CD4-positive, CD25-positive, alpha-beta regulatory T cell (primary cell): ENCODE measurements around the gene ITFG1. TPM values are rescaled to one million over a fixed set of nuclear protein-coding genes. Genes with fewer than 3 reads are reported as not detected.
A peak's percentile ranks its signal among the peaks of the same experiment; 100 is the strongest.
"Not testable (repeated sequence)": the region's sequence is repeated elsewhere in the genome, so short reads cannot be mapped to it uniquely, and the experiment has no call there.

Experiments
- ATAC-seq, 2 donors: fragments of 150-1000 bp; cut with Tn5 transposase; one replicate each; pipeline ENCODE4 v1.10.0; 2021; ENCODE audit warnings: low read depth in 2 of 2, moderate number of reproducible peaks in 2 of 2, moderate library complexity in 1 of 2
- DNase-seq, 3 donors: peaks; one replicate each; pipeline versions ENCODE4 v3.0.0 to v3.0.0-alpha.2; 2012 to 2022; ENCODE audit warnings: mixed read lengths in 1 of 3
- H3K27ac ChIP-seq: one replicate; pipeline ENCODE4 v1.7.0; 2013; ENCODE audit warnings: mild to moderate bottlenecking, low read length; ENCODE audit not compliant: insufficient read depth, poor library complexity, severe bottlenecking
- H3K27me3 ChIP-seq: one replicate; pipeline ENCODE4 v1.7.0; 2013; ENCODE audit warnings: low read length; ENCODE audit not compliant: control insufficient read depth, insufficient read depth
- H3K36me3 ChIP-seq: one replicate; pipeline ENCODE4 v1.7.0; 2013; ENCODE audit warnings: mild to moderate bottlenecking, low read length, moderate library complexity; ENCODE audit not compliant: control insufficient read depth, insufficient read depth
- H3K4me1 ChIP-seq: 2 replicates; pipeline ENCODE4 v1.7.0; 2013; ENCODE audit warnings: mild to moderate bottlenecking, low read length; ENCODE audit not compliant: insufficient read depth, control insufficient read depth, poor library complexity, severe bottlenecking
- H3K4me3 ChIP-seq: one replicate; pipeline ENCODE4 v1.7.0; 2013; ENCODE audit warnings: low read depth, mild to moderate bottlenecking, low read length, moderate library complexity
- H3K9me3 ChIP-seq, 2 experiments: 1 replicate in 1 of 2; 2 replicates in 1 of 2; pipeline ENCODE4 v1.7.0; 2013; ENCODE audit warnings: low read length in 2 of 2, mild to moderate bottlenecking in 1 of 2, moderate library complexity in 1 of 2; ENCODE audit not compliant: control insufficient read depth in 2 of 2
- H3K27ac Mint-ChIP-seq, 3 donors: one replicate each; pipeline ENCODE4 v1.8.0; 2020 to 2022; ENCODE audit warnings: mild to moderate bottlenecking in 3 of 3, mixed read lengths in 3 of 3, moderate library complexity in 2 of 3
- H3K27me3 Mint-ChIP-seq: one replicate; pipeline ENCODE4 v1.8.0; 2022; ENCODE audit warnings: mild to moderate bottlenecking, mixed read lengths
- H3K36me3 Mint-ChIP-seq: one replicate; pipeline ENCODE4 v1.8.0; 2020; ENCODE audit warnings: mixed read lengths
- H3K4me1 Mint-ChIP-seq, 4 donors: one replicate each; pipeline ENCODE4 v1.8.0; 2020 to 2022; ENCODE audit warnings: mixed read lengths in 4 of 4, mild to moderate bottlenecking in 1 of 4
- H3K4me3 Mint-ChIP-seq, 4 donors: one replicate each; pipeline ENCODE4 v1.8.0; 2020 to 2022; ENCODE audit warnings: mild to moderate bottlenecking in 4 of 4, mixed read lengths in 4 of 4, moderate library complexity in 3 of 4
- H3K9me3 Mint-ChIP-seq, 7 donors: one replicate each; pipeline ENCODE4 v1.8.0; 2020 to 2022; ENCODE audit warnings: mixed read lengths in 7 of 7, mild to moderate bottlenecking in 3 of 7, moderate library complexity in 2 of 7
- polyA plus RNA-seq, 4 donors: library from polyadenylated mRNA; unstranded; fragments of 300-500 nt; fragmentation: Illumina TruSeq; gene quantifications; one replicate each; pipeline ENCODE4 v1.2.3, GENCODE V29; 2021
- total RNA-seq: library from RNA; stranded (reverse); gene quantifications from one replicate; pipeline ENCODE4 v1.2.3, GENCODE V29; 2022

ITFG1 gene
- total and polyA plus RNA-seq, 5 donors from 2014 or later = 30.1 to 47.6 (median 35.9) TPM

GRCh38 chr16:47470810-47471209, 9.9 kb upstream of the ITFG1 start:
- peaks cover 4% of the 10 kb centered on the region for H3K4me1 ChIP-seq
- peaks cover 24% of the 10 kb centered on the region for H3K36me3 Mint-ChIP-seq
- no peak for DNase-seq
- no peaks in the 10 kb centered on the region for H3K9me3 Mint-ChIP-seq
- peak overlapping the region in 1 of 3 donors; percentile 64 for H3K27ac Mint-ChIP-seq
- H3K27me3 Mint-ChIP-seq = no peaks in the 10 kb centered on the region
- no peaks in the 10 kb centered on the region for H3K27me3 ChIP-seq
- peaks cover 21 to 69% (median 43%) of the 10 kb centered on the region in 4 donors for H3K4me1 Mint-ChIP-seq
- no peak overlapping the region for H3K27ac ChIP-seq
- ATAC-seq = no peak
- H3K4me3 ChIP-seq = no peak overlapping the region
- H3K4me3 Mint-ChIP-seq = peak overlapping the region in 1 of 4 donors; percentile 1
- peaks cover 10% of the 10 kb centered on the region for H3K36me3 ChIP-seq
- no peaks in the 10 kb centered on the region for H3K9me3 ChIP-seq

GRCh38 chr16:47470211-47470610, 9.3 kb upstream of the ITFG1 start:
- DNase-seq (no peak), ATAC-seq (no peak)
- H3K4me1 Mint-ChIP-seq = peaks cover 27 to 72% (median 49%) of the 10 kb centered on the region in 4 donors
- Histone ChIP-seq H3K4me3 (no peak overlapping the region), H3K4me1 (peaks cover 6% of the 10 kb centered on the region), H3K9me3 (no peaks in the 10 kb centered on the region), H3K27ac (no peak overlapping the region), H3K27me3 (no peaks in the 10 kb centered on the region), H3K36me3 (peaks cover 10% of the 10 kb centered on the region)
- H3K27me3 Mint-ChIP-seq = no peaks in the 10 kb centered on the region
- H3K9me3 Mint-ChIP-seq = no peaks in the 10 kb centered on the region
- H3K4me3 Mint-ChIP-seq = no peak overlapping the region
- H3K27ac Mint-ChIP-seq = no peak overlapping the region
- H3K36me3 Mint-ChIP-seq = peaks cover 27% of the 10 kb centered on the region

- no peak for DNase-seq
- peaks cover 27% of the 10 kb centered on the region for H3K36me3 Mint-ChIP-seq
- no peak overlapping the region for H3K27ac ChIP-seq
- no peak overlapping the region for H3K4me3 ChIP-seq
- no peaks in the 10 kb centered on the region for H3K27me3 ChIP-seq
- H3K27me3 Mint-ChIP-seq = no peaks in the 10 kb centered on the region
- H3K4me3 Mint-ChIP-seq = peak overlapping the region in 1 of 4 donors; percentile 28
- no peaks in the 10 kb centered on the region for H3K9me3 Mint-ChIP-seq
- no peaks in the 10 kb centered on the region for H3K9me3 ChIP-seq
- peak overlapping the region in 1 of 3 donors; percentile 68 for H3K27ac Mint-ChIP-seq
- no peak for ATAC-seq
- peaks cover 29 to 75% (median 53%) of the 10 kb centered on the region in 4 donors for H3K4me1 Mint-ChIP-seq
- peaks cover 10% of the 10 kb centered on the region for H3K36me3 ChIP-seq
- H3K4me1 ChIP-seq = peaks cover 12% of the 10 kb centered on the region
Observed at GRCh38 chr16:47469227-47469626, 8.4 kb upstream of the ITFG1 start.

- H3K4me1 Mint-ChIP-seq = peaks cover 39 to 82% (median 58%) of the 10 kb centered on the region in 4 donors
Observed at GRCh38 chr16:47468070-47468689, 7.3 kb upstream of the ITFG1 start.

GRCh38 chr16:47467501-47467900, 6.6 kb upstream of the ITFG1 start:
- ATAC-seq (no peak), DNase-seq (no peak)
- Histone ChIP-seq H3K27ac (no peak overlapping the region), H3K36me3 (peaks cover 10% of the 10 kb centered on the region), H3K9me3 (no peaks in the 10 kb centered on the region), H3K4me3 (no peak overlapping the region), H3K4me1 (peaks cover 29% of the 10 kb centered on the region), H3K27me3 (no peaks in the 10 kb centered on the region)
- no peak overlapping the region for H3K4me3 Mint-ChIP-seq
- peaks cover 45 to 87% (median 63%) of the 10 kb centered on the region in 4 donors for H3K4me1 Mint-ChIP-seq
- H3K9me3 Mint-ChIP-seq = no peaks in the 10 kb centered on the region
- peaks cover 27% of the 10 kb centered on the region for H3K36me3 Mint-ChIP-seq
- H3K27me3 Mint-ChIP-seq = no peaks in the 10 kb centered on the region
- peak overlapping the region in 1 of 3 donors; percentile 58 for H3K27ac Mint-ChIP-seq

More at GRCh38 chr16:47468070-47468689, 7.3 kb upstream of the ITFG1 start:
- not testable (repeated sequence) for H3K36me3 ChIP-seq, H3K27ac ChIP-seq, ATAC-seq, H3K27me3 Mint-ChIP-seq, H3K27me3 ChIP-seq, H3K9me3 Mint-ChIP-seq, H3K4me3 ChIP-seq, DNase-seq, H3K9me3 ChIP-seq
- H3K27ac Mint-ChIP-seq = peak overlapping the region in 1 of 3 donors; percentile 58
- H3K4me3 Mint-ChIP-seq = peak overlapping the region in 1 of 4 donors; percentile 34
- peaks cover 22% of the 10 kb centered on the region for H3K4me1 ChIP-seq
- H3K36me3 Mint-ChIP-seq = peaks cover 27% of the 10 kb centered on the region

- Histone ChIP-seq H3K4me3 (peak overlapping the region; percentile 51), H3K36me3 (peaks cover 10% of the 10 kb centered on the region), H3K4me1 (peaks cover 40% of the 10 kb centered on the region), H3K27ac (no peak overlapping the region), H3K27me3 (no peaks in the 10 kb centered on the region), H3K9me3 (no peaks in the 10 kb centered on the region)
- Mint-ChIP-seq H3K9me3 (no peaks in the 10 kb centered on the region), H3K36me3 (peaks cover 23% of the 10 kb centered on the region), H3K4me1 (peaks cover 52 to 87% (median 67%) of the 10 kb centered on the region in 4 donors), H3K27me3 (no peaks in the 10 kb centered on the region), H3K27ac (peak overlapping the region in 1 of 3 donors; percentile 70), H3K4me3 (peak overlapping the region in 2 of 4 donors; percentile 32 to 53)
- DNase-seq (no peak), ATAC-seq (no peak)
Observed at GRCh38 chr16:47465919-47466630, 5.2 kb upstream of the ITFG1 start.

GRCh38 chr16:47463771-47464624, 3.1 kb upstream of the ITFG1 start:
- Mint-ChIP-seq H3K9me3 (no peaks in the 10 kb centered on the region), H3K4me1 (peaks cover 53 to 85% (median 72%) of the 10 kb centered on the region in 4 donors), H3K4me3 (peak overlapping the region; percentile 91 to 99 (median 94)), H3K27ac (peak overlapping the region; percentile 29 to 90 (median 44)), H3K36me3 (peaks cover 19% of the 10 kb centered on the region), H3K27me3 (no peaks in the 10 kb centered on the region)
- no peak for ATAC-seq
- Histone ChIP-seq H3K36me3 (peaks cover 7% of the 10 kb centered on the region), H3K4me3 (peak overlapping the region; percentile 57), H3K9me3 (no peaks in the 10 kb centered on the region), H3K27ac (no peak overlapping the region), H3K4me1 (peaks cover 56% of the 10 kb centered on the region), H3K27me3 (no peaks in the 10 kb centered on the region)
- DNase-seq = no peak
